ENCODE data around the gene HORMAD2.

DNA sequence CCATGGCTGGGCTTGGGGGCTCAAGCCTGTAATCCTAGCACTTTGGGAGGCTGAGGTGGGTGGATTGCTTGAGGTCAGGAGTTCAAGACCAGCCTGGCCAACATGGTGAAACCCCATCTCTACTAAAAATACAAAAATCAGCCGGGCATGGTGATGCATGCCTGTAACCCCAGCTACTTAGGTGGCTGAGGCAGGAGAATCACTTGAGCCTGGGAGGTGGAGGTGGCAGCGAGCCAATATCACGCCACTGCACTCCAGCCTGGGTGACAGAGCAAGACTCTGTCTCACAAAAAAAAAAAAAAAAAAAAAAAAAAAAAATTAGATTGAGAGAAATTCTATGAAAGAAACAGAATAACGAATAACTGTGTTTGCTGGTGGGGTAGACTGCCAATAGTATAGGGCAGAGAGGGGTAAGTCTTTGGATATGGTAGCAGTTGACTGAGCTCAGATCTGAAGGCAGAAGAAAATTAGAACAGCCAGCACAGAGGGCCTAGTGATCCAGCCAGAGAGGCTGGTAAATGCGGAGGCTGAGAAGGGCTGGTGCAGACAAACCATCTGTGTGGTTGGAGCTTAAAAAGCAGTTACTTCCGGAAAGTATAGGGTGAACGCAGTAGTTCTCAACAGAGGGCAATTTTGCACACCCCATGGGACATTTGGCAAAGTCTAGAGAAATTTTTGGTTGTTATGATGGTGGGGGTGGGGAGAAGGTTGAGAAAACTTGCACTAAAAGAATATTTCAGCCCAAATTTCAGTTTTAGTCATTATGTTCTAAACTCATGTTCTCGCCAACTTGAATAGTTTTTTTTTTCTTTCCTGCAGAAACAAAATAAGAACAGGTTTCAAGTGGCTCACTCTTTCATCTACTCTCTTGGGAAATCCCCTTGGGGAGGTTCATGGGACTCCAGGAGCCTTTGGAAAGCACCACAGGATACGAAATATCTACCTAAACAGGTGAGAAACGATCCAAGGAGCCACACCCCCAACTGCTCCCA, 1.6 kb upstream of the HORMAD2 start:
- TF ChIP-seq CTCF (IDR thresholded peaks at IDR 0.05): no peak
- no peak for TF ChIP-seq CBFB (CRISPR knock-in tag; IDR thresholded peaks at IDR 0.05; ENCODE audit: low read depth)
- TF ChIP-seq TP53 (CRISPR knock-in tag; IDR thresholded peaks at IDR 0.05): no peak
- TF ChIP-seq, protein P1, sequence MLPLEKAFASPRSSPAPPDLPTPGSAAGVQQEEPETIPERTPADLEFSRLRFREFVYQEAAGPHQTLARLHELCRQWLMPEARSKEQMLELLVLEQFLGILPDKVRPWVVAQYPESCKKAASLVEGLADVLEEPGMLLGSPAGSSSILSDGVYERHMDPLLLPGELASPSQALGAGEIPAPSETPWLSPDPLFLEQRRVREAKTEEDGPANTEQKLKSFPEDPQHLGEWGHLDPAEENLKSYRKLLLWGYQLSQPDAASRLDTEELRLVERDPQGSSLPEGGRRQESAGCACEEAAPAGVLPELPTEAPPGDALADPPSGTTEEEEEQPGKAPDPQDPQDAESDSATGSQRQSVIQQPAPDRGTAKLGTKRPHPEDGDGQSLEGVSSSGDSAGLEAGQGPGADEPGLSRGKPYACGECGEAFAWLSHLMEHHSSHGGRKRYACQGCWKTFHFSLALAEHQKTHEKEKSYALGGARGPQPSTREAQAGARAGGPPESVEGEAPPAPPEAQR (CRISPR knock-in tag; IDR thresholded peaks at IDR 0.05): no peak
- no peak for TF ChIP-seq ZNF232 (CRISPR knock-in tag; IDR thresholded peaks at IDR 0.05)
- no peak for TF ChIP-seq SP1 (CRISPR knock-in tag; conservative IDR thresholded peaks at IDR 0.05)
- TF ChIP-seq, protein P2, sequence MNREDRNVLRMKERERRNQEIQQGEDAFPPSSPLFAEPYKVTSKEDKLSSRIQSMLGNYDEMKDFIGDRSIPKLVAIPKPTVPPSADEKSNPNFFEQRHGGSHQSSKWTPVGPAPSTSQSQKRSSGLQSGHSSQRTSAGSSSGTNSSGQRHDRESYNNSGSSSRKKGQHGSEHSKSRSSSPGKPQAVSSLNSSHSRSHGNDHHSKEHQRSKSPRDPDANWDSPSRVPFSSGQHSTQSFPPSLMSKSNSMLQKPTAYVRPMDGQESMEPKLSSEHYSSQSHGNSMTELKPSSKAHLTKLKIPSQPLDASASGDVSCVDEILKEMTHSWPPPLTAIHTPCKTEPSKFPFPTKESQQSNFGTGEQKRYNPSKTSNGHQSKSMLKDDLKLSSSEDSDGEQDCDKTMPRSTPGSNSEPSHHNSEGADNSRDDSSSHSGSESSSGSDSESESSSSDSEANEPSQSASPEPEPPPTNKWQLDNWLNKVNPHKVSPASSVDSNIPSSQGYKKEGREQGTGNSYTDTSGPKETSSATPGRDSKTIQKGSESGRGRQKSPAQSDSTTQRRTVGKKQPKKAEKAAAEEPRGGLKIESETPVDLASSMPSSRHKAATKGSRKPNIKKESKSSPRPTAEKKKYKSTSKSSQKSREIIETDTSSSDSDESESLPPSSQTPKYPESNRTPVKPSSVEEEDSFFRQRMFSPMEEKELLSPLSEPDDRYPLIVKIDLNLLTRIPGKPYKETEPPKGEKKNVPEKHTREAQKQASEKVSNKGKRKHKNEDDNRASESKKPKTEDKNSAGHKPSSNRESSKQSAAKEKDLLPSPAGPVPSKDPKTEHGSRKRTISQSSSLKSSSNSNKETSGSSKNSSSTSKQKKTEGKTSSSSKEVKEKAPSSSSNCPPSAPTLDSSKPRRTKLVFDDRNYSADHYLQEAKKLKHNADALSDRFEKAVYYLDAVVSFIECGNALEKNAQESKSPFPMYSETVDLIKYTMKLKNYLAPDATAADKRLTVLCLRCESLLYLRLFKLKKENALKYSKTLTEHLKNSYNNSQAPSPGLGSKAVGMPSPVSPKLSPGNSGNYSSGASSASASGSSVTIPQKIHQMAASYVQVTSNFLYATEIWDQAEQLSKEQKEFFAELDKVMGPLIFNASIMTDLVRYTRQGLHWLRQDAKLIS (CRISPR knock-in tag; IDR thresholded peaks at IDR 0.05; ENCODE audit: borderline replicate concordance): no peak
- no peak for TF ChIP-seq ZNF281 (CRISPR knock-in tag; IDR thresholded peaks at IDR 0.05)
- no peak for TF ChIP-seq TEAD4 (CRISPR knock-in tag; IDR thresholded peaks at IDR 0.05)
- no peak for TF ChIP-seq ATF3 (CRISPR knock-in tag; conservative IDR thresholded peaks at IDR 0.05)
- TF ChIP-seq ZBTB43 (CRISPR knock-in tag; IDR thresholded peaks at IDR 0.05): no peak
- TF ChIP-seq ZNF263 (CRISPR knock-in tag; IDR thresholded peaks at IDR 0.05; ENCODE audit: low read depth): no peak
